NCI-H1436 (cell line): ENCODE results near the gene RAI14.

ENCODE experiments used
- DNase-seq: peaks from one replicate; lab custom pipeline; 2025; lab: John Stamatoyannopoulos, UW

Gene RAI14

GRCh38 chr5:34854459-34855174 is 198.5 kb downstream of the RAI14 start:
- peak; percentile 57 for DNase-seq

DNA sequence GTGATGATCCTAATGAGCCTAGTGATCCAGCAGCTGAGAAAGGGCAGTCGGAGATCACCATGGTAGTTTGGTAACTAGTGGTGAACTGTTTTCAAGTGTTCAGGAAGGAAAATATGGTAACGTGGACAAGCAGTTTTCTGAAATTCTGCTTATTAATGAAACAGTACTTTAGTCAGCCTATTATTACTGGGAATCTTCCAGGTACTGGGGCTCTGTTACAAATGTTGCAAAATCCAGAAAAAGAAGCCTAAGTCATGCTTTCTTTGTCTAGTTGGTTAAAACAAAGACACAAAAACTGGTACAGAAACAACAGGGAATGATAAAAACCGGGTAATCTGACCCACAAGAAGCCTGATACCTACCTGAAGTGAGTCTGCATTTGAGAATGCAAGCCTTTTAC is 201.0 kb downstream of the RAI14 start:
- no peak for DNase-seq

- no peak for DNase-seq
Observed at GRCh38 chr5:34857894-34858293, 201.8 kb downstream of the RAI14 start.

DNA sequence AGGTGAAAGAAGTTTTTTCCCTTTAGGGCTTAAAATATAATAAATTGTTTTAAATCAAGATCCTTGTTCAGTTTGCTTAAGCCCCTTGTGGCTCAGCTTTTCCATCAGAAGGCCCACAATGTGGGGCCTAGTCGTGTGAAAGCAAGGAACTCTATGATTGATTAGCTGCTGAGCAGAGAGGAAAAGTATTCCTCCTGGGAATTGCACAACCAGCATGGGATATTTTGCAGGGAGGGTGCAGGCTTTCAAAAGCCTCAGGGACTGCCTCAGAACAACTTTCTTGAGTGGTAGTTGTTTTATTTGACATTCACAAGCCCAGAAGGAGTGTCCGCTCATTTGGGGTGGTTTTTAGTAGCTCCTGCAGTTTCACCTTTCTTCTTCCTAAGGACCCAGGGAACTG is 202.7 kb downstream of the RAI14 start:
- DNase-seq, result no peak

DNA sequence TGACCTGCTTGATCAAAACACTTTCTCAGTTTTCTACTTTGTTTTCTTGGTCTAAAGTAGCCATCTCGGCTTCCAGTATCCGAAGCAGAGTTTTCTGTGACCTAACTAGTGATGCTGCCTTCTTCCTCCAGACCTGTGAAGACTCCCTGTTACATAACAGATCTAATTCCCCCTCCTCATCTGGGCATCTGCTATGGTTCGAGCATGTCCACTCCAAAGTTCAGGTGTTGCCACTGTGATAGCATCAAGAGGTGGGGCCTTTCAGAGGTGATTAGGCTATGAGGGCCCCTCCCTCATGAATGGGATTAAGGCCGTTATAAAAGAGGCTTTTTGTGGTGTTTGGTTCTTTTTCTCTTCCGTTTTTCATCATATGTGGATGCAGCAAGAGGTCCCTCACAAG is 203.1 kb downstream of the RAI14 start:
- no peak for DNase-seq

- no peak for DNase-seq
Observed at GRCh38 chr5:34863946-34864345, 207.8 kb downstream of the RAI14 start.

DNA sequence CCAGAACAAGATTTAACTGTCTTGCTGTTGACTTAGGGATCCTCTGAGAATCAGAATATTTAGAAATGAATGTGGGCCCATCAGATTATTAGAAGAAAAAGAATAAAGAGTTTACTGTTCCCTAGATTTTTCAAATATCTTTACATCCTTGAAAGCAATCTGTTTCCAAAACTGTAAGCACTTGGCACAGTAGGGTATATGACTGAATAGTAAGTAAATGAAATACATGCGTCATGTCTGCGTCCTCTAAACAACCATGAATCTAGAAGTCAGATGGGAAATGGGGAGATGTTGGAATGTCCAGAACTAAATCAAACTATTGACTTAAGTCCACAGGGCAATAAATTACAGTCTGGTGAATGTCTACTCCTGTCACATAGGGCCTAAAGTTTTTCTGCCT is 209.0 kb downstream of the RAI14 start:
- DNase-seq, result no peak

DNA sequence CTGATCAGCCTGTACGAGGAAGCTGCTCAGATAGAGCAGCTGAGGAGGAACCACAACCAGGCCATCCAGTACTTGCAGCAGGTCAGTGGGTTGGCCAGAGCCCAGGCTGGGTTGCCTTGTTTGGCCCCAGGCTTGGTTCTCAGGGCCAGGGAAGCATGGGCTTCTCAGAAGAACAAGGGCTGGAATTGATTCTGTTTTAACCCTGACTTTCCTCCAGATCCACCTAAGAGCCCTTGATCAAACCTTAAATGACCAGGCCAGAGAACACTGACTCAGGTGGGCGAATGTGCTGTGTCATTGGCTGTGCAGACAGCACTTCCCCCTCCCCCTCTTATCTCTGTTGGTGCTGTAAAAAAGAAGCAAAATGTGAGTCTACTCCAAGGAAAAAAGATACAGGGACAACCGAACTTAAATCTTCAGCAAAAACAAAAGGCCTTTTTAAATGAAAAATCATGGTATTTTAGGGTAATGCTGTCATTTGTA is 210.9 kb downstream of the RAI14 start:
- no peak for DNase-seq

DNA sequence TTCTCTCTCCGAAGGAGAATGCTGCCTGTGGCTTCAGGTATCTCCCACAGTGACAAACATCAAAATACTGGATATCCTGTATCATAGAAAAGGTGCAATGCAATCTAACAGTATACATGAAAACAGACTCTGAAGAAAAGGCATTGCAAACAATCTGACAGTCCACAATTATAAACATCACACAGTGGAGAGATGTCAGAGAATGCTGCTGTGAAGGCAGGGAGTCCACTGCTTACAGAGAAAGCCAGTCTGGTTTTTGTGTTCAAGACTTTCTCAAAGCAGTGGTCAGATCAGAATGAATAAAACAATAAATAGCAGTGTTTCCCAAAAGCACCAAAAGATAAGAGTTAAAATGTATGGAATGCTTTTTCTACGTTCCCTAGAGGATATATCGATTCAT is 211.5 kb downstream of the RAI14 start:
- DNase-seq, result no peak

DNA sequence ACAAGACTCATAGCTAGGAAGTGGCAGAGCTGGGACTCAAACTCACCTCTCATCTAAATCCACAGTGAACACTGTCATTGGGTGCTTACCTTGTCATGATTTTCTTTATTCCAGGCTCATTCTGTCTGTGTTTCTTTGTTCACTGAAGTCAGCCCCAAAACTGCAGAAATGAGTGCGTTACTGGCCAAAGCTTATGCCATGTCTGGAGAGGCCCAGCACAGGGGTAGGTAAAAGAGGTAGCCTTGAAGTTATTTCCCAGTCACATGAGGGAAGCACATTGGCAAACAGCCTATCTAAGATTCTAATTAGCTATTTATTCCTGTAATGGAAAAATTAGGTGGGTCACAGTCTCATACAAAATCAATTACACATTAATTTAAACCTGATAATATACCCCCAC is 212.7 kb downstream of the RAI14 start:
- DNase-seq, result no peak

- DNase-seq, result no peak
Observed at GRCh38 chr5:34869256-34869655, 213.1 kb downstream of the RAI14 start.

DNA sequence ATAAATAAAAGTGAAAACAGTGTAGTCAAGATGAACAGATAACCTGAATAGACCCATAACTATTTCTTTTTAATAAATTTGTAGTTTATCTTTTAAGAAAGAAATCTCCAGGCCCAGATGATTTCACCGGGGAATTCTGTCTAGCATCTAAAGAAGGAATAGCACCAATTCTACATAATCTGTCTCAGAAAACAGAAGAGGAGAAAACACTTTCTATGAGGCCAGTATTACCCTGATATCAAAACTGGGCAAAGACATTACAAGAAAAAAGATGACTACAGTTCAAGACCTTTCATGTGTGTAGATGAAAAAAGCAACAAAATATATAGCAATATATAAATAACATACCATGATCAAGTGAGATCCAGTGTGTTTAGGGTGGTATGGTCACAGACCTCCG is 214.3 kb downstream of the RAI14 start:
- DNase-seq, result no peak

GRCh38 chr5:34876275-34876674 is 220.1 kb downstream of the RAI14 start:
- DNase-seq, result no peak

- DNase-seq, result no peak
Observed at GRCh38 chr5:34881246-34881645, 225.1 kb downstream of the RAI14 start.
